Retinal pigment epithelial cell (primary cell): ENCODE data around the gene PTPRN2.

Source experiments
- DNase-seq: peaks from one replicate; pipeline ENCODE4 v3.0.0-alpha.2; 2010; ENCODE audit warnings: low read depth
- H3K4me3 ChIP-seq: 2 replicates; pipeline ENCODE4 v1.5.1; 2011; ENCODE audit warnings: mild to moderate bottlenecking, low read length, control low read depth, moderate library complexity
- TF ChIP-seq, protein P1 (sequence below): conservative IDR thresholded peaks from 2 replicates; pipeline ENCODE4 v1.5.1; 2011; ENCODE audit warnings: low read depth, low read length, control low read depth, inconsistent platforms

Gene PTPRN2

DNA sequence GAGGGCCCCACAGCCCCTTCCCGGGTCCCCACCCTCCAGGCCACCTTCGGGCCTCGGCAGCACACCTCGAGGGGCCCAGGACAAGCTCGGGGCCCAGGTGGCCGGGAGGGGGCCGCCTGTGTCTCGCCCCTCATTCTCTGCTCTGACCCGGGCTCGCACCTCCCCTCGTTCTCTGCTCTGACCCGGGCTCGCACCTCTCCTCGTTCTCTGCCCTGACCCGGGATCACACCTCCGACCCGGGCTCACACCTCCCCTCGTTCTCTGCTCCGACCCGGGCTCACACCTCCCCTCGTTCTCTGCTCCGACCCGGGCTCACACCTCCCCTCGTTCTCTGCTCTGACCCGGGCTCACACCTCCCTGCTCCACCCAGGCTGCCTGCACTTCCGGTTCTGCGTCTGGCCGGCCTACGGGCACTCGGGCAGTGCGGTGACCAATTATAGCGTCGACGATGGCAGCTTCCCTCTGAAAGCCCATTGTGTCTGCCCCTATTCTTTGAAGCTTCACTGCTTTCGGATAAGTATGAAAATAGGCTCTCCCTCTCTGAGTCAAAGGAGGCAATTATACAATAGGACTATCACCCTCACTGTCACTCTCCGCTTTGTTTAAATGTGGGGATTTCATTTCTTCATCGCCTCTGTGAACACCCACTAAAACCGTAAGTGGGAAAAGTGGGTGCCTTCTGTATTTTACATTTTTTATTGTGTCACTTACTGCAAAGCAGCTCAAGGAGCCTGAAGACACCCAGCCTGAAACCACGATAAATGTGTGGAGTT lies 793.5 kb downstream of the PTPRN2 start:
- TF ChIP-seq, protein P1, sequence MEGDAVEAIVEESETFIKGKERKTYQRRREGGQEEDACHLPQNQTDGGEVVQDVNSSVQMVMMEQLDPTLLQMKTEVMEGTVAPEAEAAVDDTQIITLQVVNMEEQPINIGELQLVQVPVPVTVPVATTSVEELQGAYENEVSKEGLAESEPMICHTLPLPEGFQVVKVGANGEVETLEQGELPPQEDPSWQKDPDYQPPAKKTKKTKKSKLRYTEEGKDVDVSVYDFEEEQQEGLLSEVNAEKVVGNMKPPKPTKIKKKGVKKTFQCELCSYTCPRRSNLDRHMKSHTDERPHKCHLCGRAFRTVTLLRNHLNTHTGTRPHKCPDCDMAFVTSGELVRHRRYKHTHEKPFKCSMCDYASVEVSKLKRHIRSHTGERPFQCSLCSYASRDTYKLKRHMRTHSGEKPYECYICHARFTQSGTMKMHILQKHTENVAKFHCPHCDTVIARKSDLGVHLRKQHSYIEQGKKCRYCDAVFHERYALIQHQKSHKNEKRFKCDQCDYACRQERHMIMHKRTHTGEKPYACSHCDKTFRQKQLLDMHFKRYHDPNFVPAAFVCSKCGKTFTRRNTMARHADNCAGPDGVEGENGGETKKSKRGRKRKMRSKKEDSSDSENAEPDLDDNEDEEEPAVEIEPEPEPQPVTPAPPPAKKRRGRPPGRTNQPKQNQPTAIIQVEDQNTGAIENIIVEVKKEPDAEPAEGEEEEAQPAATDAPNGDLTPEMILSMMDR = no peak
- no peak for DNase-seq
- H3K4me3 ChIP-seq = no peak overlapping the region

DNA sequence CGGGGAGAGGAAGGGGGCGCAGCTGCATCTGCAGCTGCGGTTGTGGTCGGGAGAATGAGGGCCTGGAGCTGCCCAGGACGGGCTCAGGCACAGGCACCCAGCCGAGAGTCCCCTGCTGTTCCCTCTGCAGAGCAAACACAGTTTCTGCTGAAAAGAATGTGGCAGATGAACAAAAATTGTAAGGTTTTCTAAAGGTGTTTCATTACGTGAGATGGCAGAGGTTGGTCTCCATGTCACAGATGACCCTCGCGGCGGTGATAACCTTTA lies 794.6 kb downstream of the PTPRN2 start:
- DNase-seq = no peak
- TF ChIP-seq, protein P1 = no peak
- H3K4me3 ChIP-seq = no peak overlapping the region

DNA sequence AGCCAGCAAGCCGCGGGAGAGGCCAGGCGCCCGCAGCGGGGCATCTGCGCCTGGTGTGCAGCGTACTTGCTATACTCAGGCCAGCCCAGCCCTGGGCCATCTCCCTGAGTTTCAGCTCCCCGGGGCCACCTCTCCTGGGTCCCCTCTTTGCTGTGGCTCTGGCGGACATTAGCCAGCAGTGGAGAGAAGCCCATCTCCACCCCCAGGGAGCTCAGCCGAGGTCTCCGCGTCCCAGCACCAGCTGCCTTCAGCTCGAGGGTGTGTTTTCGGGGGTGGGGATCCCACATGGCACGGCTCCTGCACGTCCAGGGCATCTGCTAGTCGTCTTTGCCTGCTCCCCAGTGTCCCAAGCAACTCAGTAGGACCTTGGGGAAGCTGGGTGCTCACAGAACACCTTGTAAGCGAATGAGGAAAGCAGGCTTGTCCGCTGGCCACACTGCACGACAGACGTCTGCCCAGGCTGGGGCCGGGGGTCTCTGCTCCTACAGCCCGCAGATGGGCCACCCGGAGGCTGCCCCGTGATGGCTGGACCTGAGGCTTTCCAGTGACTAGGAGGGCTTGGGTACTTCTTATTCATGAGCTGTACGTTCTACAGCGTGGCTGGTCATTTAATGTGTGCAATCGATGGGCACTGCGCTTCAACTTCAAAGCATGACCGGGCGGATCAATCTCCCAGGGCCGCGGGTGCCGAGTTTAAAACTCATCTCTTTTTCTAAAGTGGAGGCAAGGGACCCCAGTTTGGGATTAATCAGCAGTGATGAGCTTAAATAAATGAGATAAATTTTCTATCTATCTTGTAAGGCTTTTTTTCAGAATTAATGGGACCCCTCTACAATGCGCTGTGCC lies 795.2 kb downstream of the PTPRN2 start:
- TF ChIP-seq, protein P1 = no peak
- DNase-seq = no peak
- H3K4me3 ChIP-seq = no peak overlapping the region

DNA sequence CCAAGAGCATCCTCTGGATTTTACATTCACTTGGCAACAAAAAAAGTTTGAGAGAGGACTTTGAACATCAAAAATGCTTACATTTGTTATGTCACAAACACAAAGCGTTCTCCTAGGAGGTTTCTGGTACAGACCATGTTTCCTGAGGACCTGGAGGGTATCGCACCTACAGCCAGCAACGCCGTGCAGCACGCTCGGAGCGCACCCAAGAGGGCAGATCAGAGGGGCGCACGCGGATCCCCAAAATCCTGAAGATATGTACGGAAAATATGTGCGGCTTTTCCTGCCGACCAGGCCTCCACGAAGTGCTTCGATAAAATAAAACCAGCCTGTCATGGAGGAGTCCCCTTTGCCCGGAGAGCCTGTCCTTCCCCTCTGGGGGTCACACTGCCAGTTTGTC lies 796.0 kb downstream of the PTPRN2 start:
- no peak for DNase-seq
- TF ChIP-seq, protein P1 = no peak
- no peak overlapping the region for H3K4me3 ChIP-seq

DNA sequence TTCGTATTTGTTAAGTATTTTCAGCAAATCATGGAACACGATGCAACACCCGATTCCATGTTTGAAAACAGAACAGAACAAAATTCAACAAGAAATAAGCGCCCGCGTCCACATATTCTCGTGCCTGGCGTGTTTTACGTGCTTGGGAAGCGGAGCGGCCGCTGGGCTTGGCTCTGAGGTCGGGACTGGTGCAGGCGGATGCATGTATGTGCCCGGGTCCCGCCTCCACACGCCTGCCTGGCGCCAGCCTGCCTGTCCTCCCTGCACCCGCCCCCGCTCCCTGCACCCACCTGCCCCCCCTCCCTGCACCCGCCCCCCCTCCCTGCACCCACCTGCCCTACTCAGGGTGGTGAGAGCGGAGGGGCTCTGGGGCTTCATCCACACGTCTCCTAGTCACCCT lies 796.4 kb downstream of the PTPRN2 start:
- TF ChIP-seq, protein P1 = no peak
- no peak for DNase-seq
- H3K4me3 ChIP-seq = no peak overlapping the region

DNA sequence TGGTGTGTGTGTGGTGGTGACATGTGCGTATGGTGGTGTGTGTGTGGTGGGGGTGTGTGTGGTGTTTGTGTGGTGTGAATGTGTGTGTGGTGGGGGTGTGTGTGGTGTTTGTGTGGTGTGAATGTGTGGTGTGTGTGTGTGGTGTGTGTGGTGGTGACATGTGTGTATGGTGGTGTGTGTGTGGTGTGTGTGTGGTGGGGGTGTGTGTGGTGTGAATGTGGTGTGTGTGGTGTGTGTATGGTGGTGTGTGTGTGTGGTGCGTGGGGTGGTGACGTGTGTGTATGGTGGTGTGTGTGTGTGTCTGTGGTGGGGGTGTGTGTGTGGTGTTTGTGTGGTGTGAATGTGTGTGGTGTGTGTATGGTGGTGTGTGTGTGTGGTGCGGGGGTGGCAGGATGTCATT lies 797.7 kb downstream of the PTPRN2 start:
- no peak for DNase-seq
- no peak overlapping the region for H3K4me3 ChIP-seq
- TF ChIP-seq, protein P1 = no peak

DNA sequence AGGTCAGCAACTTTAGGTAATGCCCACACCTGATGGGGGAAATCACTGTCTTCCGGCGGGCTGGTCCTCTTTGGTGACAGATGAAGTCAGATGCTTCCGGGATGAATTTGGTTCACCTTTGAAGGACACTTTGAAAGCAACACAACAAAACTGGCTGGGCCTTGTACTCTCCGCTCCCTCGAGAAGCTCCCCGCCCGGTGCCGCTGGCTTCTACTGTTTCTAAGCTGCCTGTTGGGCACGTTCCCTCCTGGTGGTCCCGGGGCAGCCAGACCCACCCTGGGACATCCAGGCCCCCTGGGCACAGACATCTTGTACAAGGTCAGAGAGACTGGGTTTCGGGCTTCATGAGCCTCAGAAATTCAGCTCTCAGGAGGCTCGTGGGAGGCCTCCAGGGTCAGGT lies 798.5 kb downstream of the PTPRN2 start:
- TF ChIP-seq, protein P1 = no peak
- H3K4me3 ChIP-seq = no peak overlapping the region
- no peak for DNase-seq
